ENCODE measurements around the gene FCGR3B.
"Not testable (repeated sequence)": the region's sequence is repeated elsewhere in the genome, so short reads cannot be mapped to it uniquely, and the experiment has no call there.

Gene FCGR3B

DNA sequence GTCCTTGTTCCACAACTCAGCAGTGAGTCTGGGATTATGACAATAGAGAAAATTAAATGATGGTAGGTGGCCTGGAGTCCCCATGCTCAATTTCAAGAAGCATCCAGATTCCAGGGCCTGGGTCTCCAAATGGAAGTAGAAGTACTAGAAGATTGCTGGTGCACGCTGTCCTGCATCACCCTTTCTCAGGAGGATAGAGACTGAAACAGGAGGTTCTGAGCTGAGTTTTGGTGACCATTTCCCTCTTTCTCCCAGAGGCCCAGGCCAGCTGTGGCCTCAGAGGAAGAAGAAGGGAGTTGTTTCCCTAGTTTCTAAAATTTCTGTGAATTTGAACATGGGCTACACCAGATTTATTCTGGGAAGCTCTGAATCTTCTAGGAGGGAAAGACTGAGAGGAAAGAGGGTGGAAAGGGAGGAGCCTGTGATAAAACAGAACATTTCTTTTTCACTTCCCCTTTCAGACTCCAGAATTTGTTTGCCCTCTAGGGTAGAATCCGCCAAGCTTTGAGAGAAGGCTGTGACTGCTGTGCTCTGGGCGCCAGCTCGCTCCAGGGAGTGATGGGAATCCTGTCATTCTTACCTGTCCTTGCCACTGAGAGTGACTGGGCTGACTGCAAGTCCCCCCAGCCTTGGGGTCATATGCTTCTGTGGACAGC is 31.8 kb upstream of the FCGR3B start, which contains the start of gene FCGR2B:
Gene FCGR2B, plus strand, starts transcription at position 460 of the 656 bp plus-strand sequence. Its CDS starts 99 bp downstream, at position 559.
- POLR2A ChIA-PET; CTCF ChIA-PET; H3K27ac ChIP-seq (ENCODE audit: extremely low read depth, low read depth, low read length); H3K4me1 ChIP-seq (ENCODE audit: control insufficient read depth, insufficient read depth, low read length); H3K4me3 ChIP-seq (ENCODE audit: low read depth, low read length); H3K36me3 ChIP-seq (ENCODE audit: control insufficient read depth in 2 of 2, insufficient read depth in 1 of 2, low read length in 2 of 2); H3K9me3 ChIP-seq (ENCODE audit: control insufficient read depth, insufficient read depth, low read depth, low read length): not testable (repeated sequence)

DNA sequence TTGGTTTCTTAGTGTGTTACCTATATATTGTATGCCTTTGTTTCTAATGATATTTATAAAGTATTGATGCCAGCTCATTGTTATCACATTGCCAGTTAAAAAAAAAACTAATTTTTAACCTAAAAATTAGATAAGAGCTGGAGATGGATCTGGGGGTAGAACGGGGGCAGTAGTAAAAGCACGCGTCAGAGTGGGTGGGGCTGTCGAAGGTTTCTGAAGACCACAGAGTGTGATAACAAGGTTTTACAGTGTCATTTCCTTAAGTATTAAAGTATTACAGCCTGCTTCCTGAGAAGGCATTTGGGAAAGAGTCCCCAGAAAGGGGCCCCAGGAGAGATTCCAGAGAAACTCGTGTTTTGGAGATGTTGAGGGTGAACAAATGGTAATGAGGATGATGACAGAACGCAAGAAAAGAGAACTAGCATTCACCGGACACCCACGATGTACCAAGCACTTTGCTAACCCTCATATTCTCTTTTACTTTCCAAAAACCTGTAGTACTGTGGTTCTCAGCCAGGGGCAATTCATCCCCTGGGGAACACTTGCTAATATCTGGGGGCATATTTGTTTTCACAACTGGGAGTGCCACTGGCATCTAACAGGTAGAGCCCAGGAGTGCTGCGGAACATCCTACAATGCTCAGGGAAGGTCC is 30.8 kb upstream of the FCGR3B start:
- POLR2A ChIA-PET; H3K4me3 ChIP-seq (ENCODE audit: low read depth, low read length); H3K36me3 ChIP-seq (ENCODE audit: control insufficient read depth in 2 of 2, insufficient read depth in 1 of 2, low read length in 2 of 2); H3K27ac ChIP-seq (ENCODE audit: extremely low read depth, low read depth, low read length); H3K9me3 ChIP-seq (ENCODE audit: control insufficient read depth, insufficient read depth, low read depth, low read length); H3K4me1 ChIP-seq (ENCODE audit: control insufficient read depth, insufficient read depth, low read length); CTCF ChIA-PET: not testable (repeated sequence)

DNA sequence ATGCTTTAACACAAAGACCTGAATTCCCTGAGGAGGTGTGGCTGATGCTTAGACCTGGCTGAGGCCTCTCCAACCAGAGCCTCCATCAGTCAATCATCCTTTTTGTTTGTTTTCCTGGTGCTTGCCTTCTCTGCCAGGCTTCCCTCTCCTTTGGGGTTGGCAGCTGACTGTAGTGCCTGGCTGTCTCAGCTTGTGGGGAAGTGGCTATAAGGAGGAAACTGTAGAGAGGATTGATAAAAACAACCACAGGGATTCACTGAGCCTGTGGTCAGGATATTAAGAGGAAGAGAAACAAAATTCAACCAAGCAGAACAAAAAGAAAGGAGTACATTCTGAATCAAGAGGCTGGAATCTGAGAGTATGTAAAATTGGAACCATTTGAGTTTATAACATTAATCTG is 27.5 kb upstream of the FCGR3B start:
- H3K9me3 ChIP-seq (ENCODE audit: control insufficient read depth, insufficient read depth, low read depth, low read length); H3K27ac ChIP-seq (ENCODE audit: extremely low read depth, low read depth, low read length); CTCF ChIA-PET; H3K4me1 ChIP-seq (ENCODE audit: control insufficient read depth, insufficient read depth, low read length); POLR2A ChIA-PET; H3K4me3 ChIP-seq (ENCODE audit: low read depth, low read length); H3K36me3 ChIP-seq (ENCODE audit: control insufficient read depth in 2 of 2, insufficient read depth in 1 of 2, low read length in 2 of 2): not testable (repeated sequence)

DNA sequence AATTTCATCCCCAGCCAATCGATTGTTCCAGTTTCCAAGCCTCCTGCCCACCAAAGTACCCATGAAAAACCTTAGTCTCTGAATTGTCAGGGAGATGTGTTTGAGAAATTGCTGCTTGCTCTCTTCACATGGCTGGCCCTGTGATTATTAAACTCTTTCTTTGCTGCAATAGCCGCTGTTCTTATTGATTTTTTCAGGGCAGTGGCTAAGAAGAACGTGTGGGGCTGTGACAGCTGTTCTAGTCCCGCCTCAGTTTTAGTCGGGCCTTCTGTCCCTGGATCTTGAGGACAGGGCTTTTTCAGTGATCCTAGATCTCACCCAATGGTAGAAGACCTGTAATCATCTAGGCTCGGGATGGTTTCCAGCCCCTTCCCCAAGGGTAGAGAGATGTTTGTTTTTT is 23.0 kb upstream of the FCGR3B start:
- H3K4me1 ChIP-seq (ENCODE audit: control insufficient read depth, insufficient read depth, low read length); H3K4me3 ChIP-seq (ENCODE audit: low read depth, low read length); POLR2A ChIA-PET; H3K9me3 ChIP-seq (ENCODE audit: control insufficient read depth, insufficient read depth, low read depth, low read length); H3K27ac ChIP-seq (ENCODE audit: extremely low read depth, low read depth, low read length); H3K36me3 ChIP-seq (ENCODE audit: control insufficient read depth in 2 of 2, insufficient read depth in 1 of 2, low read length in 2 of 2); CTCF ChIA-PET: not testable (repeated sequence)

DNA sequence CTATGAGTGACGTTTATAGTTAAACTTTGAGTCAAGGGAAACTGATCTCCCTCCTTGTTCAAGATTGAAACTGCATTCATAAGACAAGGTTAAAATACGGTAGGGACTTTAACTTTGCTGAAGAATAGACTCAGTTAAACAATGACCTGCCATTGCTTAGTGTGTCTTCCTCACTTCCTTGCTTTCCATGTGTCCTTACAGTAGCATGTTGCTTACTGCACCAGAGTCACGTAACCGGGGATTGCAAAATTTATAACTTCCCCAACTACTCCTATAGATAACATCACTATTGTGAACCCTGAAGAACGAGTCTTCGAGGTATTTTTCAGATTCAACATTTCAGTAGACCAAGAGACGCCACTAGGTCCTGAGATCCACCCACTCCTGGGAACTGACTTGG is 22.6 kb upstream of the FCGR3B start:
- H3K4me3 ChIP-seq (ENCODE audit: low read depth, low read length); H3K36me3 ChIP-seq (ENCODE audit: control insufficient read depth in 2 of 2, insufficient read depth in 1 of 2, low read length in 2 of 2); H3K9me3 ChIP-seq (ENCODE audit: control insufficient read depth, insufficient read depth, low read depth, low read length); H3K4me1 ChIP-seq (ENCODE audit: control insufficient read depth, insufficient read depth, low read length); H3K27ac ChIP-seq (ENCODE audit: extremely low read depth, low read depth, low read length); CTCF ChIA-PET; POLR2A ChIA-PET: not testable (repeated sequence)

DNA sequence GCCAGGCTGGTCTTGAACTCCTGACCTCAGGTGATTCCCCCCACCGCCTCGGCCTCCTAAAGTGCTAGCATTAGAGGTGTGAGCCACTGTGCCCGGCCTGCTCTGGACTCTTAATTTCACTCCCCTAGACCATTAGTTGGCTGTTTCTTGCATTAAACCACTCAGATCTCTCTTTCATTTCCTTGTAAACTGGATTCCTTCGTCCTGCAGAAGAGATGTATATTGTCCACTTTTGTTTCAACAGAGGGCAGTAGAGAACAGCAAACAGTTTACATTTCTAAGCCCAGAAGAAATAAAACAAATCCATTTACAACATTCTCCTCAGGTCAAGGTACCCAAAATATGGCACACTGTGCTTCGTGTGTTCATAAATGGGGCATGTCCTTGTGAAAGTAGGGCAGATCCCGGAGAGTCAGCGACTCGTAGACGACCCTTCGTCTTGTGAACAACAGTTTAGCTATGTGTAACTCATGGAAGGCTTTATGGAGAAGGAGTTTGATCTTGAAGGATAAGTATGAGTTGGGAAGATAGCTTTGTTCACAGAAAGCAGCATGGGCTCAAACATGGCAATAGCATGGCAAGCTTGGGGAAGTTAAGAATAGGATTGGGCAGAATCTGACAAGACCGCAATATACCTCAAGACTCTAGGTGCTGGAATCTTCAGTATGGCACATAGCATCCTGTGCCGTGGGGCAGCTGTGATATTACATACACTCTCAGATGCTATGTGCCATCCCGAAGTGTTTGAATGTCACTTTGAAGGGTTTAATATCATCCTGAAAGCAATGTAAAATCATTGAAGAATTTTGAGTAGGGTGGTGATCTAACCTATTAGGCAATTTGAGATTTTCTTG is 16.8 kb upstream of the FCGR3B start:
- H3K9me3 ChIP-seq (ENCODE audit: control insufficient read depth, insufficient read depth, low read depth, low read length); H3K4me1 ChIP-seq (ENCODE audit: control insufficient read depth, insufficient read depth, low read length); H3K36me3 ChIP-seq (ENCODE audit: control insufficient read depth in 2 of 2, insufficient read depth in 1 of 2, low read length in 2 of 2); H3K4me3 ChIP-seq (ENCODE audit: low read depth, low read length); POLR2A ChIA-PET; H3K27ac ChIP-seq (ENCODE audit: extremely low read depth, low read depth, low read length): not testable (repeated sequence)
- CTCF ChIA-PET = interaction anchor here (0.6 to 1.2 kb wide), 8 partner anchors 78 to 390 kb away, joined by 3 to 8 read pairs (median 4); no protein-coding TSS in a partner anchor
- TF ChIP-seq ZNF654 (tag by site-specific recombination; IDR thresholded peaks at IDR 0.05; ENCODE audit: low read depth) = 0 out of 2 replicates have a peak, but pooled peaks have one; percentile 9

DNA sequence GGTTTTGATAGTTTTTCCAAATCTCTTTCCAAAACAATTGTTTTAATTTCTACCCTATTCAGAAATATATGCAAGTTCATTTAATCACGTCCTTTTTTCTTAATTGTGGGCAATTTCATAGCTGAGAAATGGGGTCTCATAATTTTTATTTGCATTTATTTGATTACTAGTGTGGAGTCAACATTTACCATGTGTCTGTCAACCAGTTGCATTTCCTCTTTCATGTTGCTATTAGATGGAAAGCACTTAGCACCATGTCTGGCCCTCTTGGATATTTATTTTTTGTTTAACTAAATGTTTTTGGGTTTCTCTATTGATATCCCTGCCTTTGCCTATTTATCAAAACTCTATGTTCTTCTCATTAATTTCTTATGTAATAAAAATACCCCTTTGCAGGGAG is 13.9 kb upstream of the FCGR3B start:
- POLR2A ChIA-PET; H3K4me1 ChIP-seq (ENCODE audit: control insufficient read depth, insufficient read depth, low read length); H3K36me3 ChIP-seq (ENCODE audit: control insufficient read depth in 2 of 2, insufficient read depth in 1 of 2, low read length in 2 of 2); H3K4me3 ChIP-seq (ENCODE audit: low read depth, low read length); H3K27ac ChIP-seq (ENCODE audit: extremely low read depth, low read depth, low read length); H3K9me3 ChIP-seq (ENCODE audit: control insufficient read depth, insufficient read depth, low read depth, low read length): not testable (repeated sequence)
- CTCF ChIA-PET = interaction anchor here (0.9 to 1.0 kb wide), 3 partner anchors 88 to 97 kb away, joined by 3 to 6 read pairs (median 5); no protein-coding TSS in a partner anchor

DNA sequence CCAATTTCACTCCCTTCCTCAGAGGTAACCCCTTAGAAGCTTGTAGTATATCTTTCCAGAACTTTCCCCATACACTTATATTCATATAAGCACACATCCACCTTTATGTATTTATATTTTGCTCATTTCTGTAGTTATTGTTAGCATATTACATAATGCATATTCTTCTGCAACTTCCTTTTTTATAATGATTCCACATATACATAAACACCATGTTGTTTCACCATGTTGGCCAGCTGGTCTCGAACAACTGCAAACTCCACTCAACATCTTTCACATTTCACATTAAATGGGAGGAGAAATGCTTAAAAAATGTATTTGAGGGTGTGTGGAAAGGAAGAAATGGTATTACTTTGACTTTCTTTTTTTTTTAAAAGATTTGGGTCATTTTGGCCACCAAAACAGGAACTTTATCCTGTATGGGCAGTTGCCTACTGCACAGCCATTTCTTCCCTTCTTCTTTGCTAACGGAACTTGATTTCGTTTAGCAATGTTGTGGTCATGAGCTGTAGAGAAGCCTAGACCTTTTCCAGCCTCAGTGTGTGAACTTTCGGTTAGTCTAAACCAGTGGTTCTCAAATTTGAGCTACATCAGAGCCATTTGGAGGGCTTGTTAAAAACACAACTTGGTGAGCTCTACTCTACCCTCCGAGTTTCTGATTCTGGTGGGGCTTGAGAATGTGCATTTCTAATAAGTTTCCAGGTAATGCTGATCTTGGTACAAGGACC is 12.7 kb upstream of the FCGR3B start:
- H3K27ac ChIP-seq (ENCODE audit: extremely low read depth, low read depth, low read length); H3K4me1 ChIP-seq (ENCODE audit: control insufficient read depth, insufficient read depth, low read length); H3K9me3 ChIP-seq (ENCODE audit: control insufficient read depth, insufficient read depth, low read depth, low read length); H3K36me3 ChIP-seq (ENCODE audit: control insufficient read depth in 2 of 2, insufficient read depth in 1 of 2, low read length in 2 of 2); POLR2A ChIA-PET; CTCF ChIA-PET; H3K4me3 ChIP-seq (ENCODE audit: low read depth, low read length): not testable (repeated sequence)

DNA sequence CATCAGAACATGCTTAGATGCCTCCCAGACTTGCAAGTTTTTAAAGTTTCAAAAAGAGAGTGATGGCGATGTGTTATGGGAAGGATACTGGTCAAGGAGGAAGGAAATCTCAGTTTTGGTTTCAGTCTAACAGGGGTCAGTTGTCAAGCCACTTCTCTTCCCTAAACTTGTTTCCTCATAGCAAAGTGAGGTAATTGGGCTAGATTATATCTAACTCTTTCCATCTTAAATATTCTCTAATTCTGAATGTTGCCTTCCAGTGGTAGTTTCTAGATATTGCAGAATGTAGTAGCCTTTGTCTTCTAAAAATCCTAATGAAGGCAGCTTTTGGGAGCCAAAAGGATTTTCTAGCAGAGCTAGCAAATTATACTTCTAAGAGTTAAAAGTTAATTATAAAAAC is 11.7 kb upstream of the FCGR3B start:
- H3K4me3 ChIP-seq (ENCODE audit: low read depth, low read length); H3K36me3 ChIP-seq (ENCODE audit: control insufficient read depth in 2 of 2, insufficient read depth in 1 of 2, low read length in 2 of 2); CTCF ChIA-PET; H3K27ac ChIP-seq (ENCODE audit: extremely low read depth, low read depth, low read length); H3K4me1 ChIP-seq (ENCODE audit: control insufficient read depth, insufficient read depth, low read length); H3K9me3 ChIP-seq (ENCODE audit: control insufficient read depth, insufficient read depth, low read depth, low read length); POLR2A ChIA-PET: not testable (repeated sequence)

DNA sequence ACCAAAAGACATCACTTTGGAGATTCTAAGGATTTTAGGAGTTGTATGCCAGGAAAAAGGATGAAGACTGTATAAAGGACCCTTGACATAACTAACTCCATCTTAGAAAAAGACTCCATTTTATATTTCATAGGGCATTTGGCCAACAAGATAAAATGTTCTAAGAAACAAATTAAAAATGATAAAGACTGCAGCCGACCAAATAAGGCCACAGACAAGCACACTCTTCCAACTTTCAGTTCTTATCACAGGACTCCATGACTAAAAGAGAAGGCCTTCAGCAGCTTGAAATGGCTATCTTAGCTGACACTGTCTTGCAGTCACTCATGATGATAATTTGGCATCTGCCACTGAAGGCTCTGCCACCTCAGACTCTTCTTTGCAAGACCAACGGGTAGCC is 8.2 kb upstream of the FCGR3B start:
- H3K4me1 ChIP-seq (ENCODE audit: control insufficient read depth, insufficient read depth, low read length); CTCF ChIA-PET; H3K4me3 ChIP-seq (ENCODE audit: low read depth, low read length); H3K36me3 ChIP-seq (ENCODE audit: control insufficient read depth in 2 of 2, insufficient read depth in 1 of 2, low read length in 2 of 2); H3K9me3 ChIP-seq (ENCODE audit: control insufficient read depth, insufficient read depth, low read depth, low read length); H3K27ac ChIP-seq (ENCODE audit: extremely low read depth, low read depth, low read length); POLR2A ChIA-PET: not testable (repeated sequence)
